SK-N-SH treated with all-trans-retinoic acid at 6 μM for 48 hours (cell line): ENCODE results near the gene CCER1.

Experiments
- ATAC-seq: fragments of 200-7000 bp; cut with Tn5 transposase; 3 replicates; pipeline ENCODE4 v1.9.1; 2020; ENCODE audit warnings: mild to moderate bottlenecking, moderate library complexity
- ARNTL ChIP-seq: fragments of 450-650 bp; formaldehyde crosslinking; IDR thresholded peaks from 2 replicates; pipeline ENCODE4 v1.5.0; 2020; ENCODE audit warnings: low read depth, mild to moderate bottlenecking, moderate library complexity, borderline replicate concordance
- BACH2 ChIP-seq: fragments of 250-450 bp; sonication (Bioruptor Pico); IDR thresholded peaks from 2 replicates; pipeline ENCODE4 v1.9.0; 2021; ENCODE audit warnings: mild to moderate bottlenecking, borderline replicate concordance
- ESRRG ChIP-seq: fragments of 250-450 bp; sonication (Bioruptor Pico); IDR thresholded peaks from 2 replicates; pipeline ENCODE4 v1.6.1; 2021; ENCODE audit warnings: mild to moderate bottlenecking
- GLIS3 ChIP-seq: fragments of 250-450 bp; sonication (Bioruptor Pico); IDR thresholded peaks from 2 replicates; pipeline ENCODE4 v1.5.0; 2020; ENCODE audit warnings: mild to moderate bottlenecking, moderate library complexity
- ISL1 ChIP-seq: fragments of 250-450 bp; sonication (Bioruptor Pico); IDR thresholded peaks from 2 replicates; pipeline ENCODE4 v2.1.2; 2022; ENCODE audit warnings: mild to moderate bottlenecking, moderate library complexity
- OSR1 ChIP-seq: fragments of 250-450 bp; sonication (Bioruptor Pico); IDR thresholded peaks from 2 replicates; pipeline ENCODE4 v1.8.0; 2022; ENCODE audit warnings: moderate library complexity, mild to moderate bottlenecking, inconsistent platforms
- PPARA ChIP-seq: fragments of 250-450 bp; sonication (Bioruptor Pico); IDR thresholded peaks from 2 replicates; pipeline ENCODE4 v1.5.0; 2020; ENCODE audit warnings: mild to moderate bottlenecking, borderline replicate concordance
- SNAI2 ChIP-seq: fragments of 250-450 bp; sonication (Bioruptor Pico); IDR thresholded peaks from 2 replicates; pipeline ENCODE4 v1.5.0; 2020; ENCODE audit warnings: mild to moderate bottlenecking, moderate library complexity
- TCF4 ChIP-seq: fragments of 250-450 bp; sonication (Bioruptor Pico); IDR thresholded peaks from 2 replicates; pipeline ENCODE4 v1.8.0; 2021; ENCODE audit warnings: mild to moderate bottlenecking, moderate library complexity, borderline replicate concordance
- TOX ChIP-seq: fragments of 250-450 bp; sonication (Bioruptor Pico); IDR thresholded peaks from 2 replicates; pipeline ENCODE4 v1.8.0; 2021; ENCODE audit warnings: mild to moderate bottlenecking, moderate library complexity, borderline replicate concordance
- ZFP3 ChIP-seq: fragments of 250-450 bp; sonication (Bioruptor Pico); IDR thresholded peaks from 2 replicates; pipeline ENCODE4 v1.5.0; 2020; ENCODE audit warnings: mild to moderate bottlenecking, moderate library complexity
- ZNF565 ChIP-seq: fragments of 450-650 bp; formaldehyde crosslinking; conservative IDR thresholded peaks from 2 replicates; pipeline ENCODE4 v1.5.0; 2020; ENCODE audit warnings: low read depth, mild to moderate bottlenecking, moderate library complexity
- ZNF70 ChIP-seq: fragments of 450-650 bp; formaldehyde crosslinking; IDR thresholded peaks from 2 replicates; pipeline ENCODE4 v1.5.0; 2020; ENCODE audit warnings: mild to moderate bottlenecking, moderate library complexity
- TF ChIP-seq, protein P1 (sequence below): fragments of 250-450 bp; sonication (Bioruptor Pico); IDR thresholded peaks from 2 replicates; pipeline ENCODE4 v1.5.1; 2020; ENCODE audit warnings: low read depth, mild to moderate bottlenecking, moderate library complexity
- TF ChIP-seq, protein P2 (sequence below): fragments of 250-450 bp; sonication (Bioruptor Pico); IDR thresholded peaks from 2 replicates; pipeline ENCODE4 v1.8.0; 2021; ENCODE audit warnings: low read depth, mild to moderate bottlenecking, moderate library complexity, borderline replicate concordance
- TF ChIP-seq, protein P3 (sequence below): fragments of 250-450 bp; sonication (Bioruptor Pico); IDR thresholded peaks from 2 replicates; pipeline ENCODE4 v1.5.1; 2021; ENCODE audit warnings: mild to moderate bottlenecking, moderate library complexity
- TF ChIP-seq, protein P4 (sequence below): fragments of 250-450 bp; sonication (Bioruptor Pico); IDR thresholded peaks from 2 replicates; pipeline ENCODE4 v1.8.0; 2020; ENCODE audit warnings: mild to moderate bottlenecking, moderate library complexity, borderline replicate concordance

The CCER1 gene

DNA sequence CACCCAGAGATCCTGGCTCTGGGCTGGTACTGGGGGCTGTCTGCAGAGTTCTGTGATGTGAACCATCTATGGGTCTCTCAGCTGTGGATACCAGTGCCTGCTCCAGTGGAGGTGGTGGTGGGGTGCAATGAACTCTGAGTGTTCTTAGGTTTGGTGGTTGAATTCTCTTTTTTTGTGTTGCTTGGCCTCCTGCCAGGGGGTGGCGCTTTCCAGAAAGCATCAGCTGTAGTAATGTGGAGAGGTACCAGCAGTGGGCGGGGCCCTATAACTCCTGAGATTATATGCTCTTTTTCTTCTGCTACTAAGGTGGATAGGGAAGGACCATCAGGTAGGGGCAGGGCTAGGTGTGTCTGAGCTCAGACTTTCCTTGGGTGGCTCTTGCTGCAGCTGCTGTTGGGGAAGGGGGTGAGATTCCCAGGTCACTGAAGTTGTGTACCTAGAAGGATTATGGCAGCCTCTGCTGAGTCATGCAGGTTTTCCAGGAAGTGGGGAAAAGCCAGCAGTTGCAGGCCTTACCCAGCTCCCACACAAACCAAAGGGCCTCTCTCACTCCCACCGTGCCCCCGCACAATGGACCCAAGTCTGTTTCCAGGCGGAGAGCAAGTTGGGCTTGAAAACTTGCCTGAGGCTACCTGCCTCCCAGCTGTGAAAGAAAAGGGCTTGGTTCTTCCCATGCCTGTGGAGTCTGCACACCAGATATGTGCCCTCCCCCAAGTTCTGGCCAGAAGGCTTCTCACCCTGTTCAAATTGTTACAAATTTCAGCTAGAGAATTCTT, 18.6 kb downstream of the CCER1 start:
- TF ChIP-seq PPARA (CRISPR knock-in tag) = no peak
- TF ChIP-seq GLIS3 (CRISPR knock-in tag) = no peak
- TF ChIP-seq BACH2 (CRISPR knock-in tag) = no peak
- no peak for TF ChIP-seq ESRRG (CRISPR knock-in tag)
- TF ChIP-seq, protein P1, sequence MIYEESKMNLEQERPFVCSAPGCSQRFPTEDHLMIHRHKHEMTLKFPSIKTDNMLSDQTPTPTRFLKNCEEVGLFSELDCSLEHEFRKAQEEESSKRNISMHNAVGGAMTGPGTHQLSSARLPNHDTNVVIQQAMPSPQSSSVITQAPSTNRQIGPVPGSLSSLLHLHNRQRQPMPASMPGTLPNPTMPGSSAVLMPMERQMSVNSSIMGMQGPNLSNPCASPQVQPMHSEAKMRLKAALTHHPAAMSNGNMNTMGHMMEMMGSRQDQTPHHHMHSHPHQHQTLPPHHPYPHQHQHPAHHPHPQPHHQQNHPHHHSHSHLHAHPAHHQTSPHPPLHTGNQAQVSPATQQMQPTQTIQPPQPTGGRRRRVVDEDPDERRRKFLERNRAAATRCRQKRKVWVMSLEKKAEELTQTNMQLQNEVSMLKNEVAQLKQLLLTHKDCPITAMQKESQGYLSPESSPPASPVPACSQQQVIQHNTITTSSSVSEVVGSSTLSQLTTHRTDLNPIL (CRISPR knock-in tag) = no peak
- TF ChIP-seq, protein P2, sequence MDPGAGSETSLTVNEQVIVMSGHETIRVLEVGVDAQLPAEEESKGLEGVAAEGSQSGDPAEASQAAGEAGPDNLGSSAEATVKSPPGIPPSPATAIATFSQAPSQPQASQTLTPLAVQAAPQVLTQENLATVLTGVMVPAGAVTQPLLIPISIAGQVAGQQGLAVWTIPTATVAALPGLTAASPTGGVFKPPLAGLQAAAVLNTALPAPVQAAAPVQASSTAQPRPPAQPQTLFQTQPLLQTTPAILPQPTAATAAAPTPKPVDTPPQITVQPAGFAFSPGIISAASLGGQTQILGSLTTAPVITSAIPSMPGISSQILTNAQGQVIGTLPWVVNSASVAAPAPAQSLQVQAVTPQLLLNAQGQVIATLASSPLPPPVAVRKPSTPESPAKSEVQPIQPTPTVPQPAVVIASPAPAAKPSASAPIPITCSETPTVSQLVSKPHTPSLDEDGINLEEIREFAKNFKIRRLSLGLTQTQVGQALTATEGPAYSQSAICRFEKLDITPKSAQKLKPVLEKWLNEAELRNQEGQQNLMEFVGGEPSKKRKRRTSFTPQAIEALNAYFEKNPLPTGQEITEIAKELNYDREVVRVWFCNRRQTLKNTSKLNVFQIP = no peak
- no peak for ATAC-seq

DNA sequence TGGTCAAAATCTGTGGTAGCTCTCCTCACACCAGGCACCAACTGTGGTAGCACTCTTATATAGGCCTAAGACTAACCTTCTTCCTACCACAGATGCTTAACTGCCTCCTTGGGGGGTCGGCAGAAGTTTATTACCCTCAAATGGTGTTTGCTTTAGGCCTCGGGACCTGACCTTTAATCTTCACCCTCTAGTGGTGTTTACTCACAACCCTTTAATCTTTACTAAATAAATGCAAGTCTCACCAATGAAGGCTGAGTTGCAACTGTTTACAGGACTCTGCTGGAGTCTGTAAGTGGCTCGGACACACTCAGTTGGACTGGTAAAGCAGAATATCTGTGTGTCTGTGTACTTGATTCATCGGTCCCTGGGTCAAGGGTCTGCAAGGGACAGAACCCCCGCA, 29.4 kb downstream of the CCER1 start:
- TF ChIP-seq, protein P1 (CRISPR knock-in tag) = no peak
- TF ChIP-seq ARNTL (CRISPR knock-in tag) = no peak
- no peak for TF ChIP-seq PPARA (CRISPR knock-in tag)
- TF ChIP-seq, protein P3, sequence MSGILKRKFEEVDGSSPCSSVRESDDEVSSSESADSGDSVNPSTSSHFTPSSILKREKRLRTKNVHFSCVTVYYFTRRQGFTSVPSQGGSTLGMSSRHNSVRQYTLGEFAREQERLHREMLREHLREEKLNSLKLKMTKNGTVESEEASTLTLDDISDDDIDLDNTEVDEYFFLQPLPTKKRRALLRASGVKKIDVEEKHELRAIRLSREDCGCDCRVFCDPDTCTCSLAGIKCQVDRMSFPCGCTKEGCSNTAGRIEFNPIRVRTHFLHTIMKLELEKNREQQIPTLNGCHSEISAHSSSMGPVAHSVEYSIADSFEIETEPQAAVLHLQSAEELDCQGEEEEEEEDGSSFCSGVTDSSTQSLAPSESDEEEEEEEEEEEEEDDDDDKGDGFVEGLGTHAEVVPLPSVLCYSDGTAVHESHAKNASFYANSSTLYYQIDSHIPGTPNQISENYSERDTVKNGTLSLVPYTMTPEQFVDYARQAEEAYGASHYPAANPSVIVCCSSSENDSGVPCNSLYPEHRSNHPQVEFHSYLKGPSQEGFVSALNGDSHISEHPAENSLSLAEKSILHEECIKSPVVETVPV (CRISPR knock-in tag) = no peak
- no peak for TF ChIP-seq ZFP3 (CRISPR knock-in tag)
- no peak for ATAC-seq

DNA sequence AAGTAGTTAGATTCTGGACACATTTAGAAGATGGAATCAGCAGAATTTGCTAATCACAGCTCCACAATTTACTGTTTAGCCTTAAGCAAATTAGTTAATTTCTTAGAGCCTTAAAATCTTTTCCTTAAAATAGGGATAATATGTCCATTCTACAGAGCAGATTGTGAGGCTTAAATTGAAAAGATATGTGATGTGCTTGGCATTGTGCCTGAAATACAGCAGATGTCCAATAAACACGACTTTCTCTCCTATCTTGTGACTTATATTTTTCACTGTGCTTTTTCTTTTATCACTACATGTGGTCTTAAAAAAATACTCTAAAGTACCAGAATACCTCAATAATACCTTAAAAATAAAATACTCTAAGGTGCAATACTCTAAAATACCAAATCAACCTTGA, 30.6 kb downstream of the CCER1 start:
- no peak for TF ChIP-seq BACH2 (CRISPR knock-in tag)
- TF ChIP-seq ZNF70 (CRISPR knock-in tag) = no peak
- no peak for TF ChIP-seq PPARA (CRISPR knock-in tag)
- TF ChIP-seq TCF4 (CRISPR knock-in tag) = no peak
- TF ChIP-seq TOX (CRISPR knock-in tag) = no peak
- TF ChIP-seq, protein P4, sequence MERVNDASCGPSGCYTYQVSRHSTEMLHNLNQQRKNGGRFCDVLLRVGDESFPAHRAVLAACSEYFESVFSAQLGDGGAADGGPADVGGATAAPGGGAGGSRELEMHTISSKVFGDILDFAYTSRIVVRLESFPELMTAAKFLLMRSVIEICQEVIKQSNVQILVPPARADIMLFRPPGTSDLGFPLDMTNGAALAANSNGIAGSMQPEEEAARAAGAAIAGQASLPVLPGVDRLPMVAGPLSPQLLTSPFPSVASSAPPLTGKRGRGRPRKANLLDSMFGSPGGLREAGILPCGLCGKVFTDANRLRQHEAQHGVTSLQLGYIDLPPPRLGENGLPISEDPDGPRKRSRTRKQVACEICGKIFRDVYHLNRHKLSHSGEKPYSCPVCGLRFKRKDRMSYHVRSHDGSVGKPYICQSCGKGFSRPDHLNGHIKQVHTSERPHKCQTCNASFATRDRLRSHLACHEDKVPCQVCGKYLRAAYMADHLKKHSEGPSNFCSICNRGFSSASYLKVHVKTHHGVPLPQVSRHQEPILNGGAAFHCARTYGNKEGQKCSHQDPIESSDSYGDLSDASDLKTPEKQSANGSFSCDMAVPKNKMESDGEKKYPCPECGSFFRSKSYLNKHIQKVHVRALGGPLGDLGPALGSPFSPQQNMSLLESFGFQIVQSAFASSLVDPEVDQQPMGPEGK (CRISPR knock-in tag) = no peak
- TF ChIP-seq ZNF565 (CRISPR knock-in tag) = no peak
- TF ChIP-seq OSR1 (CRISPR knock-in tag) = no peak
- TF ChIP-seq, protein P3 (CRISPR knock-in tag) = no peak
- TF ChIP-seq, protein P1 (CRISPR knock-in tag) = no peak
- TF ChIP-seq SNAI2 (CRISPR knock-in tag) = no peak
- no peak for TF ChIP-seq ISL1
- no peak for TF ChIP-seq ARNTL (CRISPR knock-in tag)
- TF ChIP-seq GLIS3 (CRISPR knock-in tag) = no peak
- TF ChIP-seq ZFP3 (CRISPR knock-in tag) = no peak

More for the DNA sequence above, 30.6 kb downstream of the CCER1 start:
- no peak for ATAC-seq
